ENCODE measurements around the gene ASPSCR1. TPM values are rescaled to one million over a fixed set of nuclear protein-coding genes. Genes with fewer than 3 reads are reported as not detected.

ASPSCR1 gene
- total RNA-seq, 1 experiment from 2014 or later: 59.2 TPM

- Mint-ChIP-seq H3K4me1 (ENCODE audit: low read depth, unreplicated experiment) (peaks cover 6% of the 10 kb centered on the region), H3K27ac (ENCODE audit: unreplicated experiment) (peak within 1 kb of the TSS; percentile 59), H3K9me3 (ENCODE audit: unreplicated experiment) (no peaks in the 10 kb centered on the region), H3K36me3 (ENCODE audit: insufficient read depth, unreplicated experiment) (peaks cover 58% of the 10 kb centered on the region), H3K4me3 (ENCODE audit: unreplicated experiment) (peak within 1 kb of the TSS; percentile 83), H3K27me3 (ENCODE audit: insufficient read depth, unreplicated experiment) (no peaks in the 10 kb centered on the region)
- H3K4me3 ChIP-seq (ENCODE audit: low read depth, low read length): peak within 1 kb of the TSS; percentile 85
- ChIA-PET POLR2A (interaction anchor here (0.6 to 2.9 kb wide), 13 partner anchors 9 to 1877 kb away, joined by 3 to 51 read pairs (median 8); partner anchors contain the start of genes DCXR, FASN, GPS1 and MAFG), CTCF (interaction anchor here (0.6 to 5.0 kb wide), 14 partner anchors 8 to 186 kb away, joined by 3 to 92 read pairs (median 6); partner anchors contain the start of genes DCXR, NOTUM and RAC3)
- intact Hi-C loops (cut with micrococcal nuclease; ENCODE audit: unreplicated experiment): loop anchor here (1.0 to 5.0 kb wide), 3 partner anchors 46 to 151 kb away; partner anchors contain the start of genes ARHGDIA, ASPSCR1 and MAFG
- no peaks in the 10 kb centered on the region for H3K9me3 ChIP-seq
- TF ChIP-seq CTCF (IDR thresholded peaks at IDR 0.05; ENCODE audit: insufficient read depth in 1 of 2, low read depth in 1 of 2, low read length in 1 of 2, severe bottlenecking in 1 of 2, unreplicated experiment in 1 of 2): no peak
- no TSS peak for BruUV-seq (replicated peaks)
- peaks cover 2% of the 10 kb centered on the region for H3K36me3 ChIP-seq (ENCODE audit: control insufficient read depth, insufficient read depth, low read length)
- H3K27me3 ChIP-seq (replicated peaks; ENCODE audit: control insufficient read depth, insufficient read depth, low read length): no peaks in the 10 kb centered on the region
- H3K4me1 ChIP-seq: peaks cover 15% of the 10 kb centered on the region
- peak; percentile 100 for DNase-seq
Observed at GRCh38 chr17:82022981-82023446, 45.6 kb downstream of the ASPSCR1 start, which contains the start of gene LRRC45. Gene LRRC45 (plus strand): TSS chr17:82023305. CDS start chr17:82023644, 339 bp downstream.

DNA sequence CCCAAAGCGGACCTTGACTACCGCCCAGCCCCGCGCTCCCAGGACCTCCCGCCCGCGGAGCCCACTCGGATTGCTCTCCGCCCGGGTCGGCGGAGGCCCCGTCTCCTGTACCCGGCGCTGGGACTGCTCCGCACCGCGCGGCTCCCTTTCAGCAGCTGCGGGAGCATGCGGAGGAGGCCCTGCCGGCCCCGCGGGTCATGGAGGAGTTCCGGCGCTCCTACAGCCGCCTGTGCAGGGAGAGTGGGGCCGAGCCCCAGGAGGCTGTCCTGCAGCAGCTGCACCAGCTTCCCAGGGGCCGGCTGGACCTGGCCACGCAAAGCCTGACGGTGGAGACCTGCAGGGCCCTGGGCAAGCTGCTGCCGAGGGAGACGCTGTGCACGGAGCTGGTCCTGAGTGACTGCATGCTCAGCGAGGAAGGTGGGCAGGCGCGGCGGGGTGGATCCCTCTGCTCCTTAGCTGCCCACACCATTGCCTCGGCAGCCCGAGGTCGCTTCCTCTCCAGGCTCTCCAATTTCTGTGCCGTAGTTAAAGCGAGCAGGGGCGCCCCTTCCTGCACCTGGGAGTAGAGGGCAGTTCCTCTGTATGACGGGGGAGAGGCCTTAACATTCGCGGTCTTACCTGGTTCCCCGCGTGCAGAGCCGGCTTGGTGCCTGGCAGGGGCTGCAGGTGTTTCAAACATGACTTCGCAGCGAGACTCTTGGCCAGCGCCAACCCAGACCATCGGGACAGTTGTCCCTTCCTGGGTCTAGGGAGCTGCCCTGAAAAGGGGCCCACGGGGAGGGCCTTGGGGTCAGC lies 46.2 kb downstream of the ASPSCR1 start:
- intact Hi-C loops (cut with micrococcal nuclease; ENCODE audit: unreplicated experiment): loop anchor here (1.0 to 5.0 kb wide), 3 partner anchors 46 to 151 kb away; partner anchors contain the start of genes ARHGDIA, ASPSCR1 and MAFG
- Histone ChIP-seq H3K36me3 (ENCODE audit: control insufficient read depth, insufficient read depth, low read length) (peaks cover 2% of the 10 kb centered on the region), H3K4me3 (ENCODE audit: low read depth, low read length) (peak overlapping the region; percentile 80), H3K9me3 (no peaks in the 10 kb centered on the region), H3K4me1 (peaks cover 15% of the 10 kb centered on the region), H3K27me3 (replicated peaks; ENCODE audit: control insufficient read depth, insufficient read depth, low read length) (no peaks in the 10 kb centered on the region)
- DNase-seq: peak in 1 of 2 experiments; percentile 52
- Mint-ChIP-seq H3K4me1 (ENCODE audit: low read depth, unreplicated experiment) (peaks cover 6% of the 10 kb centered on the region), H3K27me3 (ENCODE audit: insufficient read depth, unreplicated experiment) (no peaks in the 10 kb centered on the region), H3K36me3 (ENCODE audit: insufficient read depth, unreplicated experiment) (peaks cover 54% of the 10 kb centered on the region), H3K27ac (ENCODE audit: unreplicated experiment) (peak overlapping the region; percentile 59), H3K9me3 (ENCODE audit: unreplicated experiment) (no peaks in the 10 kb centered on the region), H3K4me3 (ENCODE audit: unreplicated experiment) (peak overlapping the region; percentile 83)
- no peak for TF ChIP-seq CTCF (IDR thresholded peaks at IDR 0.05; ENCODE audit: insufficient read depth in 1 of 2, low read depth in 1 of 2, low read length in 1 of 2, severe bottlenecking in 1 of 2, unreplicated experiment in 1 of 2)
- ChIA-PET CTCF (interaction anchor here (0.6 to 5.0 kb wide), 12 partner anchors 7 to 186 kb away, joined by 3 to 92 read pairs (median 7); partner anchors contain the start of genes DCXR, NOTUM and RAC3), POLR2A (interaction anchor here (0.6 to 2.9 kb wide), 9 partner anchors 8 to 1877 kb away, joined by 3 to 51 read pairs (median 8); partner anchors contain the start of genes DCXR, FASN, MAFG and RAC3)
- no TSS peak for BruUV-seq (replicated peaks)

DNA sequence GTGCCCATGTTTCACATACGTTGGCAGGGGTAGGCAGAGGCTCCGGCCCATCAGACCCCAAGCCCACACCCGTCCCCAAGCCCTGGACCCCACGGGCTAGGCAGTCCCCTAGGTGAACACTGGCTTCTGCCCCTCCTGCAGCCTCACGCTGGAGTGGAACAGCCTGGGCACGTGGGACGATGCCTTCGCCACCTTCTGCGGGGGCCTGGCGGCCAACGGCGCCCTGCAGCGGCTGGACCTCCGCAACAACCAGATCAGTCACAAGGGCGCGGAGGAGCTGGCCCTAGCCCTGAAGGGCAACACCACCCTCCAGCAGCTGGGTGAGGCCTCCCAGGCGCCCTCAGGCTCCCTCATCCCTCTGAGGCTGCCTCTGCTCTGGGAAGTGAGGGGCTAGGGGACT lies 47.4 kb downstream of the ASPSCR1 start:
- no peaks in the 10 kb centered on the region for H3K27me3 Mint-ChIP-seq (ENCODE audit: insufficient read depth, unreplicated experiment)
- BruUV-seq (replicated peaks): no TSS peak

More for the DNA sequence above, 47.4 kb downstream of the ASPSCR1 start:
- Mint-ChIP-seq H3K4me3 (ENCODE audit: unreplicated experiment) (no peak overlapping the region), H3K27ac (ENCODE audit: unreplicated experiment) (no peak overlapping the region), H3K36me3 (ENCODE audit: insufficient read depth, unreplicated experiment) (peaks cover 59% of the 10 kb centered on the region), H3K4me1 (ENCODE audit: low read depth, unreplicated experiment) (peaks cover 11% of the 10 kb centered on the region), H3K9me3 (ENCODE audit: unreplicated experiment) (no peaks in the 10 kb centered on the region)
- ChIA-PET CTCF (no interaction called here), POLR2A (interaction anchor here (0.5 kb wide), 1 partner anchor 72 kb away, joined by 4 read pairs; no protein-coding TSS in a partner anchor)
- Histone ChIP-seq H3K4me1 (peaks cover 15% of the 10 kb centered on the region), H3K9me3 (no peaks in the 10 kb centered on the region), H3K27me3 (replicated peaks; ENCODE audit: control insufficient read depth, insufficient read depth, low read length) (no peaks in the 10 kb centered on the region), H3K4me3 (ENCODE audit: low read depth, low read length) (no peak overlapping the region), H3K36me3 (ENCODE audit: control insufficient read depth, insufficient read depth, low read length) (peaks cover 2% of the 10 kb centered on the region; the same call in 1 of the 2 replicates)
- no peak for TF ChIP-seq CTCF (IDR thresholded peaks at IDR 0.05; ENCODE audit: insufficient read depth in 1 of 2, low read depth in 1 of 2, low read length in 1 of 2, severe bottlenecking in 1 of 2, unreplicated experiment in 1 of 2)
- intact Hi-C loops (cut with micrococcal nuclease; ENCODE audit: unreplicated experiment): loop anchor here (5.0 kb wide), 2 partner anchors 98 to 153 kb away; partner anchors contain the start of genes ARHGDIA and MAFG
- no peak for DNase-seq
